ENCODE measurements around the gene IL11.

Gene IL11

DNA sequence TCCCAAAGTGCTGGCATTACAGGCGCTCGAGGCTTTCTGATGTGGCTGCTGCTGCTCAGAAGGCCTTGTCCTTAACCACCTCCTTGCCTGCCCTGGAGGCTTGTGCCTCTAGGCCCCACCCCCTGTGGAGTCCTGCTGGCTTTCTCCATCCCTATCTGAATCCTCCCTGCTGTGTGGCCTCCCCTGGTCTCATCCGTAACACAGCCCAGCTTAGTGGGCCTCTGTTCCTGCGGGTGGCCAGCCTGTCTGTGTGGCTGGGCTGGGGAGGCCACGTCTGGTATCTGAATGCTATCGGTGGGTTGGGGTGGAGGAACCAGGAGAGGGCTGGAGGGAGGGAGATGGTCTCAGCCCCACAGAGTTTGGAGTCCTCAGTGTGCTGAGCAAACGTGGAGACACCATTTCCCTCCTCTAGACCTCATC, 20.2 kb upstream of the IL11 start:
- no peak for FAIRE-seq

DNA sequence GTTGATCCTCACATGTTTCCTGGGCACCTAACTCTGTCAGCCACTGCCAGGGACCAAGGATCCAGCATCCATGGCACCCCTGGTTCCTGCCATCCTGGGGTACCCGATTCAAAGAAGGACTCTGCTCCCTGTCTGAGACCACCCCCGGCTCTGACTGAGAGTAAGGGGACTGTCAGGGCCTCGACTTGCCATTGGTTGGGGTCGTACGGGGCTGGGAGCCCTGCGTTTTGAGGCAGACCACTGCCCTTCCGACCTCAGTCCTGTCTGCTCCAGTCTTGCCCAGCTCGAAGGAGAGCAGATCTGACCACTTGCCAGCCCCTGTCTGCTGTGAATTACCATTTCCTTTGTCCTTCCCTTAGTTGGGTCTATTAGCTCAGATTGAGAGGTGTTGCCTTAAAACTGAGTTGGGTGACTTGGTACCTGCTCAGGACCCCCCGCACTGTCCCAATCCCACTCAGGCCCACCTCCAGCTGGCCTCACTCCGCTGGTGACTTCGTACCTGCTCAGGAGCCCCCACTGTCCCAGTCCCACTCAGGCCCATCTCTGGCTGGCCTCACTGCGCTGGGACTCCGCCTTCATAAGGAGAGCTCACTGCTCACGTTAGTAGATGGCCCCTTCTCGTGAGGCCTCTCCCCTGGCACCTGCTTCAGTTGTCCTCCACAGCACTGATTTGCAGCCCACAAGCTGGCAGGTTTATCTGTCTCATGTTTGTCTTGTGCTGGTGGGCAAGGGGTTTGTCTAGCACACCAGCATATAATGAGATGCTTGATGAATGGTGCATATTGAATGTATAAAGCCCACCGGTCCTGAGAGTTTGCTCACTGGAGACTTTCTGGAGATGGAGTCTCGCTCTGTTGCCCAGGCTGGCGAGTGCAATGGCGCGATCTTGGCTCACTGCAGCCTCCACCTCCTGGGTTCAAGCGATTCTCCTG, 19.4 kb upstream of the IL11 start:
- FAIRE-seq = no peak

DNA sequence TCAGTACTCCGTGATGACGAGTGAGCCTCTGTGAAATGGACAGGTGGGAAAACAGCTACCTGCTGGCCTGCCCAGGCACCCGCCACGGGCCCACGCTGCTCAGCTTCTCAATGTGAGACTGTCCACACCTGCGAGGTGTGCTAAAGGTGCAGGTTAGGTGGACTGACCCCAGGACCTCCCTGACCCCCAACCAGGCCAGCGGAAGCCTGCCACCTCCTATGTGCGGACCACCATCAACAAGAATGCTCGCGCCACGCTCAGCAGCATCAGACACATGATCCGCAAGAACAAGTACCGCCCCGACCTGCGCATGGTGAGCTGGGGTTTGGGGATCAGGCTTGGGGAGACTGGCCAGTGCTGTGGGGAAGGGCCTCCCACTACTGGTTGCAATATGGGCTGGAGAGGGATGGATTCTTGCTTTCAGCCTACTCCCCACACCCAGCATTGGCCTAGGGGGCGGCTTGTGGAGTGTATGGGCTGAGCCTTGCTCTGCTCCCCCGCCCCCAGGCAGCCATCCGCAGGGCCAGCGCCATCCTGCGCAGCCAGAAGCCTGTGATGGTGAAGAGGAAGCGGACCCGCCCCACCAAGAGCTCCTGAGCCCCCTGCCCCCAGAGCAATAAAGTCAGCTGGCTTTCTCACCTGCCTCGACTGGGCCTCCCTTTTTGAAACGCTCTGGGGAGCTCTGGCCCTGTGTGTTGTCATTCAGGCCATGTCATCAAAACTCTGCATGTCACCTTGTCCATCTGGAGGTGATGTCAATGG, 17.7 kb upstream of the IL11 start:
- FAIRE-seq = no peak

DNA sequence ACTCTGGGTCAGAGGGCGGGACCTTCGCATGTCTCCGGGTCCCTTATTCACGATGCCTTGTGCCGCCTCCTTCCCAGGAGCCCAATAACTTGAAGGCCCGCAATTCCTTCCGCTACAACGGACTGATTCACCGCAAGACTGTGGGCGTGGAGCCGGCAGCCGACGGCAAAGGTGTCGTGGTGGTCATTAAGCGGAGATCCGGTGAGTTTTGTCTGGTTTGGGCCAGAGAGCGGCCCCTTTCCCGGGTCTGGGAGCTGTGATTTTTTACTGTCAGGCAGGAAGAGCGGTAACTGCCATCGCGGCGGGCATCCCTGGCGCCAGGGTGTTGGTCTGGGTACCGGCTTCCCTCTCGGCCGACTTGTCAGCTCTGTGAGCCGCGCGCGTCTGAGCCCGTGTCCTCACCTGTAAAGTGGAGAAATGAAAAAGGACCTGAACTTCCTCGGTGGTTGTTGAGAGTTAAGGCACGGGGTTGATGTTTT, 16.3 kb upstream of the IL11 start:
- FAIRE-seq = no peak

DNA sequence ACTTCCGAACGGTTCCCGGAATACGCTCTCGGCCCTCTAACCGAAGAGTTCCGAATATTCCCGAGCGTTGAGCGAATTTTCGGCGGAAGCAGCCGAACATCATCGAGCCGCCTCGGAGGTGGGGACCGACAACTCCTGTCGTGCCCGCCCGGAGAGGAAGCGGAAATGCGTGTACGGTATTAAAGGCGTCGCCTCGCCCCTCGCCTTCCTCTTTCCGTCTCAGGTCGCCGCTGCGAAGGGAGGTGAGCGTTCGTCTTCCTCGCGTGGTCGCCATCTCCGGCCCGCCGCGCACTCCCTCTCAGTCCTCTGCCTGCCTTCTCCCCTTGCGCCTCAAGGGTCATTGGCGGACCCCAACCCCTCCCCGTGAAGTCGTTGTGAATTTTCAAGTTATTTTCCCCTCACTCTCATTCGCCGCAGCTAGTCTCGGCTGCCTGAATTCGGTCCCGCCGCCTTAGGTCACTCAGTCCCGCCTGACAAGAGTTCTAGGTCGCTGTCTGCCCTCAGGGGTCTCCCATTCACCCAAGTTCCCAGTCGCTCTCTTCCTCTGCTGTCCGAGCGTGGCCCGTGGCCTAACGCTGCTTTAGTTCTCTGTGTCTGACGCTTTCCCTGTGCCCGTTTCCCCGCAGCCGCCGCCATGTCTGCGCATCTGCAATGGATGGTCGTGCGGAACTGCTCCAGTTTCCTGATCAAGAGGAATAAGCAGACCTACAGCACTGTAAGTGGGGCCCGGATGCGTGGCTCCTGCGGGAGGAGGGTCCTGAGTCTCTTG, 15.6 kb upstream of the IL11 start, which contains the start of gene RPL28:
Gene RPL28 (plus strand): TSS at position 209 of the 769 bp plus-strand sequence. CDS start 426 bp downstream, at position 635.
- FAIRE-seq = peak; percentile 98

DNA sequence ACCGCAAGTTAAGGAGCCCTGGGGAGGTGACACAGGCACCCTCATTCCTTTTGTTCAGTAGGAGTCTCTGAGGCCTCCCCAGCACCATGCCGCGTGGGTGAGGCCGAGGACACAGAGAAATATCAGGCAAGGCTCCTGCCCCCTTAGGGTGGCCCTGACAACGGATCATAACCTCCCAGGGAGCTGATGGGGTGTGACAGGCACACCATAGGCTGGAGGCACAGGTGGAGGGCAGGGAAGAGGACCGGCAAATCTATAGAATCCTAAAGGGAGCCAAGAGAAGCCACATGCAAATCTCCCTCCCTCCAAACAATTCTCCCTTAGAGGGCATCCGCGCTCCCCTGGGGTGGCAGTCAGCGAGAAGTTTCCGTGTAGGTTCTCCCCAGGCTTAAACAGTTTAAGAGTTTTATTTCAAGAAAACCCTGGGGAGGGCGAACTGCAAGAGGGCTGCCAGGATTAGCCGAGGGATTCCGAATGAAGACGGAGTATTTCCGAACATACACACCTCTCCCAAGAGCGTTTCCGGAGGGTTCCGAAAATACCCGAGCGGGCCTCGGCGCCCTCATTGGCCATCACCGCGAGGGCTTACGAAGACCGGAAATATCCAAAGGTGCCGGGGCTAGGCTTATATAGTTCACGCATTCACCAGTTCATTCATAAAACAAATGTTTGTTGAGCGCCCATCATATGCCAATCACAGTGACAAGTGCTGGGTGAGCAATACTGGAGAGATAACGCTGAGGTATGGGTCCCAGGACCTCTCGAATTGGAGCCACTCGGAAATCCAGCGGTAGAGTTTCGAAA, 14.9 kb upstream of the IL11 start:
- FAIRE-seq = no peak

DNA sequence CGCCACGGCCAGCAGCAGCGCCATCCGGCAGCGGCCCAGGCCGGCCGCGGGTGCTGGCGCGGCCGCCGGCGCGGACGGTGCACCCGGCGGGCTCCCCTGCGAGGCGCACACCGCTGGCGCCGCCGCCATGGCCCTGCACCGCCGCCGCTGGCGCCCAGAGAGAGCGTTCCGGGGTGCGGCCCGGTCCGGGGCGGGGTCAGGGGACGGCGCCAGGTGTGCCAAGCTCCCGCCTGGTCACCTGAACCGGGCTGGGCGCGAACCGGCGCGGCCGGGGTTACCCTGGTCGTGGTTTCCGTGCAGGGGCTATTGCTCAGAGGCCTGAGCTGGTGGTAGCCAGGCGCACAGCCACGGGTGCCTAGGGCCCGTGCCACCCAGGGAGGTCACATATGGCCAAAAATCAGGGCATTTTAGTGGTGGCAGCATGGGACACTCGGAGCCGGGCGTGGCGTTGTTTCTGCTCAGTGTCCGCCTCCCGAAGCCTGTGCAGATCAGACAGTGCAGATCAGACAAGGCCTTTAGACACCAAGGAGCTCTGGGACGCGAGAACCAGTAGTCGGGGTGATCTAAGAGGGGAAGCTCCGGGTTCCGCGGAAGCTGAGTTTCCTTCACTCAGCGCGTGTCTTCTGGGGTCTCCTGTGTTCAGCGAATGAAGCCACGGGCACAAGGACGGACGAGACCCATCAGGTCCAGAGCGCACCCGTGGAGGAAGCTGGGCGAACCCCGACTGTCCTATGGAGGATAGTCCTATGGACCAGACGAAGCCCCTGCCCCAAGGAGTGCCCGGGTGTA, 14.1 kb upstream of the IL11 start, which contains the start of gene TMEM238:
Gene TMEM238 (minus strand): TSS at position 162 of the 789 bp plus-strand sequence. CDS start 33 bp downstream, at position 129.
- no peak for FAIRE-seq

DNA sequence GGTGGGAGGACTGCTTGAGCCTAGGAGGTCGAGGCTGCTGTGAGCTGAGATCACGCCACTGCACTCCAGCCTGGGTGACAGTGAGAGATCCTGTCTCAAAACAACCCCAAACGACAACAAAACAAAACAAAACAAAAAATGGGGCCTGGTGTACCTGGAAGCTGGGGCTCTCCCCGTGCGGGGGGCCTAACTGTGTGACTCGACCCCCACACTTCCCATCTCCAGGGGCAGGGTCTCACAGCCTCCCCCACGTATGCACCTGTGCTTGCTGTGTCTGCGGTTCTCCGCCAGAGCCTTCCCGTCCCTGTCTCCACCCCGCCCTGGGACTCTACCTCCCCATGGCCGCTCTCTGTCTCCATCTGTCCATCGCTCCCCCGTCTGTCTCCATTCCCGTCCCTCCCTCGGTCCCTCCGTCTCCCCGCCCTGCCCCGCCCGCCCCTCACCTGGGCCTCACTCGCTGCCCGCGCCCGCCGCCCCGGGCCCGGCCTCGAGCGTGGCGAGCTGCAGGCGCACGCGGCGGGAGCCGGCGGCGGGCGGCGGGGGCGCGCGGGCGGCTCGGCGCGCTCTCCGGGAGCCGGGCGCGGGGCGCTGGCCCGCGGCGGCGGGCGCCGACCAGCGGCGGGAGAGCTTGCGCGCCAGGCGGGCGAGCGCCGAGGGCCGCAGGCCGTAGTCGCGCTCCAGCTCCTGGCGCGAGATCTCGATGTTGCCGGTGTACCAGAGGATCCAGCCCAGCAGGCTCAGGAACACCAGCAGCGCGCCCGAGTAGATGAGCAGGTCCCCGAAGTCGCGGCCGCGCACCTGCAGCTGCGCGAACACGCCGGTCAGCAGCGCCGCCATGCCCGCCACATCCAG, 13.2 kb upstream of the IL11 start:
- FAIRE-seq = no peak

DNA sequence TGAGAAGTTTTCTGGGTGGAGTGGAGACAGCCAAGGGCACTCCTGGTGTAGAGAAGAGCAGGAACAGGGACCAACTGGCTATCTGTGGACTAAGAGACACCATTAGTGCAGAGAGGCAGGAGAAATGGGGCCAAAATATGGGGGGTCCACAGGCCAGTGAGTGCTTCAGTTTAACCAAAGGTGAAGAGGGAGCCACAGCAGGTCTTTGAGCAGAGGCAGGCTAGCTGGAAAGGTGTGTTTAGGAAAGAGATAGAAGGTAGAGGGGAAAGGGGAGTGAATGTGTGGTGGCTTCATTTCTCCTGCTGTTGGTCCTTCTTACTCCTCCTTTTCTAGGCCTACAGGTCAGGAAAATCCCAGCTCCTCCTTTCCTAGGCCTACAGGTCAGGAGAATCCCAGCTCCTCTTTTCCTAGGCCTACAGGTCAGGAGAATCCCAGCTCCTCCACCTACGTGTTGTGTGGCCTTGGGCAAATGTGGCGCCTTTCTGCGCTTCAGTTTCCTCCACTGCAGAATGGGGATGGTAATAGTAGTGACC, 12.3 kb upstream of the IL11 start:
- no peak for FAIRE-seq

DNA sequence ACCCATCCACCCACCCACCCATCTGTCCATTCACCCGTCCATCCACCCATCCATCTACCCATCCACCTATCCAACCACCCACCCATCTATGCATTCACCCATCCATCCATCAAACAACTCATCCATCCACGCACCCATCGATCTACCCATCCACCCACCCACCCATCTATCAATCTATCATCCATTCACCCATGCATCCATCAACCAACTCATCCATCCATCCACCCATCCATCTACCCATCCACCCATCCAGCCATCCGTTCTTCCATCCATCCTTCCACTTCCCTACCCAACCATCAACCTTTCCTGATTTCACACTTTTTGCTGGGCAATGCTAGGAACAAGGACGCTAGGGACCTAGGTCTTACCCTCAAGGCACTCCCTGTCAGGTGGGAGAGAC, 11.8 kb upstream of the IL11 start:
- no peak for FAIRE-seq

DNA sequence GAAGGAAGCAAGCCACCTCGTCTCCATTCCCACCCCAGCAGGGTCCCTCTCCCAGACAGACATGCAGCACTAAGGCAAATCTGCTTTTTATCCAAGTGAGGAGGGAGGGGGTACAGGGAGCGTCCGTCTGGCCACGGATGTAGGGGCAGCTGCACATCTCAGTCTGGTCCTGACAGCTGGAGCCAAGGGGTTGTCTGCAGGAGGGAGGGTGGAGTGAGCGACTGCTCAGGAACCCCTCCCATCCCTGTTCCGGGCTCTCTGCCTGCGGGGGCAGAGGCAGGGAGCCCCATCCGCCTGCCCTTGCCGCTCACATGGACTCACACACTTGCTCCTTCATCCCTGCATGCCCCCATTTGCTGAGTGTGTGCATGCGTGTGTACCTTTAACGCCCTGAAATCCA, 8.9 kb upstream of the IL11 start:
- no peak for FAIRE-seq

DNA sequence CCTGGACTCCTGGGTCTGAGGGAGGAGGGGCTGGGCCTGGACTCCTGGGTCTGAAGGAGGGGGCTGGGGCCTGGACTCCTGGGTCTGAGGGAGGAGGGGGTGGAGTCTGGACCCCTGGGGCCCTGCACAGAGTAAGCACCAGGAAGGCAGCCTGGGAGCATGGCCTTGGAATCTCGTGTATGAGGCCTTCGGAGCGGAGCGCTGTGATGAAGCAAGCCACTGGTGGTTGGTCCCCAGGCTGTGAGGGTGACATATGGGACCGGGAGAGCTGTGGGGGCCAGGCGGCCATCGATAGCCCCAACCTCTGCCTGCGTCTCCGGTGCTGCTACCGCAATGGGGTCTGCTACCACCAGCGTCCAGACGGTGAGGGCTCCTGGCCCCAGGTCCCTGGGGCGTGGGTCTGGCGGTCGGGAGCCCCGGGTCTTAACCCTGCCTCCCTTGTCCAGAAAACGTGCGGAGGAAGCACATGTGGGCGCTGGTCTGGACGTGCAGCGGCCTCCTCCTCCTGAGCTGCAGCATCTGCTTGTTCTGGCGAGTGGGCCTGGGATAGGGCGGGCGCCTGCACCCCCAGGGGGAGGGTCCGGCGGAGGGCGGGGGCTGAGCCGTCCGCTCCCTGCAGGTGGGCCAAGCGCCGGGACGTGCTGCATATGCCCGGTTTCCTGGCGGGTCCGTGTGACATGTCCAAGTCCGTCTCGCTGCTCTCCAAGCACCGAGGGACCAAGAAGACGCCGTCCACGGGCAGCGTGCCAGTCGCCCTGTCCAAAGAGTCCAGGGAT, 7.3 kb upstream of the IL11 start:
- FAIRE-seq = no peak

DNA sequence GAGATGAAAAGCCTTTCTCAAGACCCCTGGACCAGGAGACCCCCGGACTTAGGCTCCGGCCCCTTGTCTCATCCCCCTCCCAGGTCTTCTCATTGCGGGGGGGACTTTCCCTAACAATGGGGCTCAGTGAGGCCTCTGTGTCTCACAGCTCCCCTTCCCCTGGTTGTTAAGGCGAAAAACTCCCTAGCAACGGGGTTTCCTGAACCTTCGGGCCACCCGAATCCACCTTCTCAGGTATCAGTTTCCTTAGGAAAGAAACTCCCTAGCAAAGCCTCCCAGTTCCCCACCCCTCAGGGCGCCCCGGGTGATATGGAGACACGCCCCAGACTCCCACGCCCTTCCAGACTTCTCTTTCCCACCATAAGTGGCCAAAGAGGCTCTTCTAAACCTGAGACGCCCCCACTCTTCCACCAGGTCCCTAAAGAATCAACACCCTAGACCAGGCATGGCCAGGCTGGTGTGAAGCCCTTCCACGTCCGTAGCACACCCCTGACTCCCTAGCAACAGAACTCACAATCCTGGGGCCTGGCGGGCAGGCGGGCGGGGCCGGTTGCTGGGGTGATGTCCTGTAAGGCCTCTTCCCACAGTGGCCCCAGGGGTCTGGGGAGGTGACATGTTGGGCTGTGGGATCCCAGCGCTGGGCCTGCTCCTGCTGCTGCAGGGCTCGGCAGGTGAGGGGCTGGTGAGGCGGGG, 6.1 kb upstream of the IL11 start, which contains the start of gene TMEM190:
Gene TMEM190 (plus strand): TSS at position 586 of the 693 bp plus-strand sequence. CDS start 28 bp downstream, at position 614.
- FAIRE-seq = no peak

DNA sequence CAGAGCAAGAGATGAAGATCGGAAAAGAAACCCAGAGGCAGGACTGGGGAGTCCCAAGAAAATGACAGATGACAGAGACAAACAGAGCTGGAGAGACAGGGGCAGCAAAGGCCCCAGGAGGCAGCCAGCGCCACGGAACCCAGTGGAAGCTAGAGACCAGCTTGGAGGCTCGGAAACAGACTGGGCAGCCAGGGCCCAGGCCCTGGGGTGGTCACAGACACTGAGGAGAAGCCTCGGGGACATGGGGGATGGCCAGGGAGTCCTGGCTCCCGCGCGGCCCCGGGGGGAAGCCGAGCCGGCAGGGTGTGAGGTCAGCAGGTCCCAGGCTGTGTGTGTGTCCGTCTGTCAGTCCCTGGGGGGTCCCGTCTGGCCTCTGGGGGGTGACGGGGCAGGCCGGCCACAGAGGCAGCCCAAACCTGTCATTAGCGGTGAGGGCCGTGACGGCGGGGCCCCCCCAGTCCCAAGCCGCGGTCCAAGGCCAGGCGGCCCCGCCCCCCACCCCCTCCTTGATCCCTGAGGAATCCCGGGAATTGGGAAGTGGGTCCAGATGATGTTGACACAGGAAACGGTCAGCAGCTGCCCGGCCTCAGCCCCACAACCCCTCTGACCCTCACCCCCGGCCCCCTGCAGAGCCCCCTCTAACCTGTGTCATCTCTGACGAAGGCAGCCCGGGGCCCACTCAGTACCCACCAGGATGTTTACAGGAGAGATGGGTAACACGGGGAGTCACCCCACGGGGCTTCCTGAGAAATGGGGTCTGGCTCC, 3.9 kb upstream of the IL11 start:
- no peak for FAIRE-seq

DNA sequence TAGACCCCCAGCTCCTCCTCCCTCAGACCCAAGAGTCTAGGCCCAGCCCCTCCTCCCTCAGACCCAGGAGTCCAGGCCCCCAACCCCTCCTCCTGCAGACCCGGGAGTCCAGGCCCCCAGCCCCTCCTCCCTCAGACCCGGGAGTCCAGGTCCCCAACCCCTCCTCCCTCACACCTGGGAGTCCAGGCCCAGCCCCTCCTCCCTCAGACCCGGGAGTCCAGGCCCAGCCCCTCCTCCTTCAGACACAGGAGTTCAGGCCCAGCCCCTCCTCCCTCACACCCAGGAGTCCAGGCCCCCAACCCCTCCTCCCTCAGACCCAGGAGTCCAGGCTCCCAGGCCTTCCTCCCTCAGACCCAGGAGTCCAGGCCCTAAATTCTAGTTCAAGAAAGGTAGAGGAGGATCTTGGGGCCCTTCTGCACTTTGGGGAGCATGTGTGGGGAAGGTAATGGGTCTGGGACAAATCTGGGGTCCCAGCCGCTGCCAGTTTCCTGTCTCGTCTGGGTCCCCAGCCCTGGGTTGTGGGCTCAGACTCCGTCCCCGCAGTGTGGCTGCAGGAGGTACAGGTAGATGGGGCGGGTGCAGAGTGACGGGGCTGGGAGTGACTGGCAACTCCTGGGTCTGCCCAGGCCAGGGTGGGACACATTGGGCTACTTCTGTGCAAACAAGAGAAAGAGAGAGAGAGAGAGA, 3.2 kb upstream of the IL11 start:
- no peak for FAIRE-seq

DNA sequence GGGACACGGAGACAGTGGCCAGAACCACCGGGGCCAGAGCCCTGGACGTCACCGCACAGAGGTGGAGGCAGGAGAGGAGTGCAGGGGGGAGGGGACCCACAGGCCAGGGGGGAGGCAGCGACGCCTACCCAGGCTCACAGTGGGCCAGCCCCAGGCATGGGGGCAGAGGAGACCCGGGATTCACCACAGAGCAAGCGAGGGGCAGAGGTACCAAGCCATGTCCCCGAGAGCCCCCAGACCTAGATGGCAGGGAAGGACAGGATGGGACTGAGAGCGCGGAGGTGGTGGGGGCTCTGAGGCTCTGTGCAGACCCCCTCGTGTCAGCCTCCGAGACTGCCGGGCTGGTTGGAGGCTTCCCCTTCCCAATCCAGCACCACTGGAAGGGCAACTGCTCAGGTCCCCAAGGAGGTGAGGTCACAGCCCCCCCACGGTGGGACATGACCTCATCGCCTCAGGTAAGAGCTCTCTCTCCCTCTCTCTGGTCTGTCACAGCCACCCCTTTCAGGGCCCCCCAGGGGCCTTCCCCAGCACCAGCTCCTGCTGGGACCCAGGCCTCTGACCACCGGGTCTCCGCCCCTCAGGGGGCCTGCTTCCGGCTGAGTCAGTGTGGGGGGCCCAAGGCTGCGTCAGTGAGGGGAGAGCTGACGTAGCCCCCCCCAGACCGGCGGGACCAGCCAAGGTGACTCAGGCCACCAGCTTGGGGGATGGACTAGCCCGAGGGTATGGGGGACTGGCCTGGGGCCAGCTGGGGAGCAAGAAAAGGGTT, 2.2 kb upstream of the IL11 start:
- FAIRE-seq = no peak

Data from A204.1 (cell line).